B cell (primary cell): Measurements from ENCODE around the gene ZNF777. TPM values are rescaled to one million over a fixed set of nuclear protein-coding genes. Genes with fewer than 3 reads are reported as not detected.

Source experiments
- ATAC-seq: fragments of 200-7000 bp; cut with Tn5 transposase; one replicate; pipeline ENCODE4 v1.10.0; 2021; ENCODE audit warnings: low read depth, mild to moderate bottlenecking, moderate number of reproducible peaks, moderate library complexity
- CTCF ChIA-PET: fragments of 350-600 bp; sonication (Branson Sonifier 250); formaldehyde crosslinking; loops from one replicate; lab custom pipeline; 2021; ENCODE audit warnings: antibody characterized with exemption, inconsistent platforms; lab: Charles Lee
- POLR2A ChIA-PET: fragments of 350-600 bp; sonication (Branson Sonifier 250); formaldehyde crosslinking; loops from one replicate; lab custom pipeline; 2021; ENCODE audit warnings: antibody characterized with exemption; lab: Charles Lee
- DNase-seq: peaks from one replicate; pipeline ENCODE4 v3.0.0; 2013
- H2AFZ ChIP-seq: 2 replicates; pipeline ENCODE4 v1.6.1; 2012; ENCODE audit warnings: mild to moderate bottlenecking, low read depth, low read length; ENCODE audit not compliant: insufficient read depth, poor library complexity, severe bottlenecking
- H3K27ac ChIP-seq, 2 donors: 1 replicate in 1 of 2; 2 replicates in 1 of 2; pipeline ENCODE4 v1.5.1; 2012 to 2013; ENCODE audit warnings: low read length in 2 of 2, mild to moderate bottlenecking in 2 of 2, moderate library complexity in 1 of 2
- H3K27me3 ChIP-seq, 4 experiments: fragments of 200-600 bp in 1 of 4; sonication (generic) in 1 of 4; replicated peaks in 1 of 4; 1 replicate in 2 of 4; 2 replicates in 2 of 4; pipeline versions ENCODE4 v1.6.1 to v1.7.0; 2013 to 2016; ENCODE audit warnings: low read length in 3 of 4, mild to moderate bottlenecking in 2 of 4, mixed read lengths in 1 of 4, moderate library complexity in 1 of 4; ENCODE audit not compliant: insufficient read depth in 4 of 4, control insufficient read depth in 3 of 4; ENCODE audit errors: control extremely low read depth in 1 of 4
- H3K36me3 ChIP-seq, 2 experiments: replicated peaks in 1 of 2; 1 replicate in 1 of 2; 2 replicates in 1 of 2; pipeline versions ENCODE4 v1.6.1 to v1.7.1; 2013; ENCODE audit warnings: low read length in 1 of 2; ENCODE audit not compliant: insufficient read depth in 2 of 2, control insufficient read depth in 1 of 2; ENCODE audit errors: control extremely low read depth in 1 of 2, extremely low read depth in 1 of 2
- H3K4me1 ChIP-seq, 2 donors: fragments of 200-600 bp in 1 of 2; sonication (generic) in 1 of 2; 1 replicate in 1 of 2; 2 replicates in 1 of 2; pipeline versions ENCODE4 v1.5.1 to v1.6.1; 2013 to 2017; ENCODE audit warnings: low read length in 2 of 2; ENCODE audit not compliant: control insufficient read depth in 2 of 2, insufficient read depth in 2 of 2
- H3K4me2 ChIP-seq: replicated peaks from 2 replicates; pipeline ENCODE3; 2012; ENCODE audit warnings: mild to moderate bottlenecking, low read depth, low read length; ENCODE audit not compliant: poor library complexity, severe bottlenecking
- H3K4me3 ChIP-seq, 5 experiments: fragments of 200-600 bp in 1 of 5; sonication (generic) in 1 of 5; 1 replicate in 3 of 5; 2 replicates in 2 of 5; pipeline versions ENCODE4 v1.5.1 to v1.7.0; 2011 to 2016; ENCODE audit warnings: low read length in 4 of 5, mild to moderate bottlenecking in 4 of 5, low read depth in 2 of 5, control low read depth in 1 of 5, moderate library complexity in 1 of 5; ENCODE audit not compliant: insufficient read depth in 1 of 5; ENCODE audit errors: control extremely low read depth in 1 of 5, extremely low read depth in 1 of 5
- H3K79me2 ChIP-seq: fragments of 200-600 bp; sonication (generic); one replicate; pipeline ENCODE4 v1.6.0; 2016; ENCODE audit warnings: low read length; ENCODE audit not compliant: control insufficient read depth, insufficient read depth
- H3K9ac ChIP-seq: fragments of 200-600 bp; sonication (generic); 2 replicates; pipeline ENCODE4 v1.6.1; 2017; ENCODE audit warnings: mild to moderate bottlenecking, low read length, moderate library complexity
- H3K9me3 ChIP-seq, 3 donors: one replicate each; pipeline versions ENCODE4 v1.6.1 to v1.7.1; 2013; ENCODE audit warnings: low read length in 2 of 3; ENCODE audit not compliant: control insufficient read depth in 2 of 3, insufficient read depth in 1 of 3; ENCODE audit errors: control extremely low read depth in 1 of 3
- H4K20me1 ChIP-seq: 2 replicates; pipeline ENCODE4 v1.6.0; 2012; ENCODE audit warnings: mild to moderate bottlenecking, low read length; ENCODE audit not compliant: insufficient read depth, control insufficient read depth, poor library complexity, severe bottlenecking
- H3K27ac Mint-ChIP-seq: one replicate; pipeline ENCODE4 v1.8.0; 2021; ENCODE audit warnings: mixed read lengths
- H3K27me3 Mint-ChIP-seq: one replicate; pipeline ENCODE4 v1.8.0; 2021; ENCODE audit warnings: mixed read lengths
- H3K4me1 Mint-ChIP-seq: one replicate; pipeline ENCODE4 v1.8.0; 2021; ENCODE audit warnings: mixed read lengths
- H3K4me3 Mint-ChIP-seq: one replicate; pipeline ENCODE4 v1.8.0; 2021; ENCODE audit warnings: mixed read lengths
- H3K9me3 Mint-ChIP-seq: one replicate; pipeline ENCODE4 v1.8.0; 2022; ENCODE audit warnings: mixed read lengths; ENCODE audit not compliant: insufficient read depth
- CTCF ChIP-seq: fragments of 200-600 bp; IDR thresholded peaks from one replicate; pipeline ENCODE4 v1.8.0; 2022; ENCODE audit warnings: antibody characterized with exemption, mild to moderate bottlenecking
- EZH2 ChIP-seq: IDR thresholded peaks from 2 replicates; pipeline ENCODE4 v1.6.1; 2012; ENCODE audit warnings: borderline replicate concordance, low read depth, mild to moderate bottlenecking, moderate library complexity, low read length; ENCODE audit not compliant: insufficient read depth, poor library complexity, severe bottlenecking
- WGBS: methylation state at CpG from one replicate; pipeline ENCODE4 v1.1.5; 2013; ENCODE audit warnings: missing lambda C conversion rate; ENCODE audit not compliant: insufficient coverage; 5-methylcytosine and 5-hydroxymethylcytosine counted together
- intact Hi-C: fragments of 100-400 bp; cut with micrococcal nuclease; formaldehyde crosslinking; loops from one replicate; pipeline ENCODE4 v1.10.0; 2022
- polyA plus RNA-seq: library from polyadenylated mRNA; depleted of rRNA; stranded (reverse); fragments of >200 nt; gene quantifications from 2 replicates; pipeline ENCODE4 v1.2.3, GENCODE V29; 2012
- total RNA-seq, 2 donors: library from RNA; stranded (reverse); fragments of 120-200 nt in 1 of 2; gene quantifications; 1 replicate in 1 of 2; 2 replicates in 1 of 2; pipeline versions ENCODE4 v1.2.3 to v1.2.4, GENCODE V29; 2013 to 2022

The ZNF777 gene
- total and polyA plus RNA-seq, 2 donors (not counting 1 experiment from before 2014, with no cell fraction given), result 8.3 to 16.0 TPM

DNA sequence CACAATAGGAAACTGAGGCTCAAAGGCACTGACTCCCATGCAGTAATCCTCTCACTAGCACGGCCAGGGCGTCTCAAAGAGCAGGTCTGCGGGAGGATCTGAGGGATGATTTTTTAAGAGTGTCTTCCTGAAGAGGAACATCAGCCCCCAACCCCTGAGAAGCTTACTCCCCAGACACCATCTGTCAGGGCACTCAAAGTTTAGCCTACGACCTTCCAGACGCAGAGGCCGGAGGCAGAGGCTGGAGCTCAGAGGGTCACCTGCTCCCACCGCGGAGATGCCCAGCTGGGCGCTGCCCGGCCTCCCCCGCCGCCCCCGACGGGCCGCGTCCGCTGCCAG is 1.7 kb downstream of the ZNF777 start:
- Histone ChIP-seq H3K4me3 (peak overlapping the region in 1 of 5 experiments; percentile 48), H3K9me3 (no peaks in the 10 kb centered on the region), H3K27me3 (no peaks in the 10 kb centered on the region), H3K9ac (peak overlapping the region; percentile 48), H4K20me1 (peaks cover 28% of the 10 kb centered on the region), H3K27ac (no peak overlapping the region), H3K4me1 (peaks cover 14% of the 10 kb centered on the region in 2 donors), H3K79me2 (peaks cover 45% of the 10 kb centered on the region), H2AFZ (no peak overlapping the region), H3K36me3 (peaks cover 0 to 27% of the 10 kb centered on the region in 2 experiments), H3K4me2 (peak overlapping the region; percentile 86)
- no peak for DNase-seq
- Mint-ChIP-seq H3K27me3 (peaks cover 9% of the 10 kb centered on the region), H3K4me1 (peaks cover 31% of the 10 kb centered on the region), H3K9me3 (no peaks in the 10 kb centered on the region), H3K4me3 (peak overlapping the region; percentile 83), H3K27ac (no peak overlapping the region)
- intact Hi-C loops, result no loop called here
- no peak for ATAC-seq
- POLR2A ChIA-PET, result no interaction called here
- TF ChIP-seq EZH2 (no peak), CTCF (no peak)
- 68% methylated on average over 14 of the region's 17 CpGs for WGBS
- CTCF ChIA-PET, result interaction anchor here (0.9 to 5.0 kb wide), 2 partner anchors 16 to 36 kb away, joined by 3 to 41 read pairs; no protein-coding TSS in a partner anchor

DNA sequence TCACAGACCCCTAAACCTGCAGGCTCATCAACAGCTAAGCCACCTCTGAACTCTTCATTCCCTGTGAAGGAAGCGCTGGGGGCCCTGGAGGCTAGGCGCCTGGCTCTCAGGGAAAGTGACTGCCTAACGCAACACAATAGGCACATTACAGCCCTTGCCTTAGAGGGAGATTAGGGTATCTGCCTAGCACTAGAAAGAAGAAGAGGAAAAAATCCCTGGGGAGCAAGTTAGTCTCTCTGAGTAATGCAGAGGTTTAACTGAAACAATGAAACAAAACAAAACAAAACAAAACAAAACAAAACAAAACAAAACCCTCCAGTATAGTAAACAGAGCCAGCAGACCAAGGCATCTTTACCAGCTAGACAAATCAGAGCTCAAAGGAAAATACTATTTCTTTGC is 2.6 kb downstream of the ZNF777 start:
- no peak overlapping the region for H3K4me2 ChIP-seq
- intact Hi-C loops, result no loop called here
- H3K9me3 ChIP-seq, result no peaks in the 10 kb centered on the region
- no peak overlapping the region for H2AFZ ChIP-seq
- H3K4me3 ChIP-seq, result no peak overlapping the region
- 100% methylated on average over 1 of the region's 3 CpGs for WGBS
- ATAC-seq, result no peak
- Mint-ChIP-seq H3K9me3 (no peaks in the 10 kb centered on the region), H3K27ac (no peak overlapping the region), H3K4me1 (peaks cover 31% of the 10 kb centered on the region), H3K27me3 (peaks cover 5% of the 10 kb centered on the region), H3K4me3 (peak overlapping the region; percentile 83)
- H3K27me3 ChIP-seq, result no peaks in the 10 kb centered on the region
- peaks cover 14% of the 10 kb centered on the region in 2 donors for H3K4me1 ChIP-seq
- no peak for TF ChIP-seq CTCF
- TF ChIP-seq EZH2, result no peak
- POLR2A ChIA-PET, result interaction anchor here (0.5 kb wide), 1 partner anchor 31 kb away, joined by 5 read pairs; no protein-coding TSS in a partner anchor
- H3K9ac ChIP-seq, result no peak overlapping the region
- H4K20me1 ChIP-seq, result peaks cover 28% of the 10 kb centered on the region
- H3K79me2 ChIP-seq, result peaks cover 45% of the 10 kb centered on the region
- DNase-seq, result no peak
- no peak overlapping the region for H3K27ac ChIP-seq
- peaks cover 0 to 34% of the 10 kb centered on the region in 2 experiments for H3K36me3 ChIP-seq
- CTCF ChIA-PET, result interaction anchor here (0.9 to 5.0 kb wide), 2 partner anchors 15 to 35 kb away, joined by 3 to 41 read pairs; no protein-coding TSS in a partner anchor
